G401 (cell line): ENCODE measurements around the gene TNRC18. TPM values are rescaled to one million over a fixed set of nuclear protein-coding genes. Genes with fewer than 3 reads are reported as not detected.

Experiments used
- DNase-seq: peaks from one replicate; pipeline ENCODE4 v3.0.0-alpha.2; 2015; ENCODE audit warnings: low spot score
- in situ Hi-C: cut with HindIII; loops from 2 replicates; pipeline ENCODE4 v1.10.0; 2016; ENCODE audit warnings: low sequenced_read_pairs, mixed read lengths
- total RNA-seq: library from RNA; depleted of rRNA; stranded (reverse); fragments of >200 nt; shearing (Covaris generic); gene quantifications from 2 replicates; pipeline ENCODE4 v1.2.3, GENCODE V29; 2014

TNRC18 gene
- total RNA-seq, 1 experiment from 2014 or later, result 31.5 TPM

DNA sequence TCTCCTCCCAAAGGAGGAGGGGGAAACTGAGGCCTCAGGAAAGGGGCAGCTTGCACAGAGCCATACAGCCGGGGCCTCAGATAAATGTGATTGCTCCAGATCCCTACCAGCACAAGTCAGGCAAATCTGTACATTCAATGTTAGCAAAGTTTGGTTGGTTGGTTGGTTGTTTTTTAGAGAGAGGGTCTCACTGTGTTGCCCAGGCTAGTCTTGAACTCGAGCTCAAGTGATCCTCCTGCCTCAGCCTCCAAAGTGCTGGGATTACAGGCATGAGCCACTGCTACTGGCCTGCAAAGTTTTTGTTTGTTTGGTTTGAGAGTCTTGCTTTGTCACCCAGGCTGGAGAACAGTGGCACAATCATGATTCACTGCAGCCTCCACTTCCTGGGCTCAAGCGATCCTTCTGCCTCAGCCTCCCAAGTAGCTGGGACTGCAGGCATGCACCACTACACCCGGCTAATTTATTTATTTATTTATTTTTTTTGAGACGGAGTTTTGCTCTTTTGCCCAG lies 30.0 kb upstream of the TNRC18 start:
- in situ Hi-C loops, result no loop called here

GRCh38 chr7:5452937-5453540 lies 29.4 kb upstream of the TNRC18 start:
- peak; percentile 48 for DNase-seq
- in situ Hi-C loops, result no loop called here

More for the DNA sequence above, 30.0 kb upstream of the TNRC18 start:
- no peak for DNase-seq

- in situ Hi-C loops, result no loop called here
- DNase-seq, result no peak
These were observed 28.9 kb upstream of the TNRC18 start for GRCh38 chr7:5452470-5452899.

DNA sequence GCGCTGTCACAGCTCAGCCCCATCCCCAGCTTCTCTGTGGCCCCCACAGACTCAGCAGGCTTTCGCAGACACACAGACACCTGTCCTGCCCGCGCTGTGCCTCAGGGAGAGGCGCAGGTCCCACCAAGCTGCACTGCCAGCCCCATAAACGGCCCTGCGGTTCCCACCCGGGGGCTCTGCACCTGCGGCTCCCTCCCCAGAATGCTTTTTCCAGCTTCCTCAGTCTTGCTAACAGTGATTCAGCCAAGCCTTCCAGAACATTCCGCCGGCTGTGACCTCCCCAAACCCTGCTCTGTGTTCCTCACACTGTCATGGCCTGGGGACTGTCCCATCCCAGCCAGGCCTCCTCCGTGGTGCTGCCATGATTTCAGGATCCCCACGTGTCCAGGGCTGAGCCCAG lies 27.8 kb upstream of the TNRC18 start:
- no peak for DNase-seq
- in situ Hi-C loops, result no loop called here

DNA sequence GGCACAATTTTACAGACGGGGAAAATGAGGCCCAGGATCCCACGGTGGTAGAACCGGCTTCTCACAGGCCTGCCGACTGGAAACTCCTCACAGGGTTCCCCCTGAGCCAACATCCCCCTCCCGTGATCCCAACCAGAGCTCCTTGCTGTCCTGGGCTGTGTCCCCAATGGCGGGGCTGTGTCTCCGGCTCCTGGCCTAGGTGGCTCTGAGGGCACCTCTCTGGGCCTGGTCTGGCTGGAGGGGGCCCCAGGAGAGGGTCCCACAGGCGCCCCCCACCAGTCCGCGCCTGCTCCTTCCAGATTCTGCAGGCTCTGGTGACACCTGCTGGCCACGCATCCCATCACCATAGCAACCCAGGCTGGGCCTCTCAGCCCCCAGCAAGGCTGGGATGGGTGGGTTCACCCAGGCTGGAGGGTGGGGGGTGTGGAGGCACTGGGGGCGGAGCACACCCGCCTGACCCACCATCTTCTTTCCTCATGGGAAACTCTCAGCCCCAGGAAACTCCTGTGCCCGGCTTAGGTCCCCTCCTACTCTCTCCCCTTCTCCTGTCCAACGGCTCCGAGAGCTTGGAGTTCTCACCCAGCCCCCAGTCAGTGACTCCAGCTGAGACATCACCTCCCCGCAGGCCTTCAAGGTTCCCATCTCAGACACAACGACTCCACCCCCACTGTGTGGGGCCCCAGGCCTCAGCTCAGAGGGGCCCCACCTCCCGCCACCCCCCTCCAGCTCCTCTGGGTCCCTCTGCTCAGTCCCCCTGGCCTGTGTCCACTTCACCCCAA lies 27.1 kb upstream of the TNRC18 start:
- in situ Hi-C loops, result no loop called here
- DNase-seq, result peak; percentile 56

DNA sequence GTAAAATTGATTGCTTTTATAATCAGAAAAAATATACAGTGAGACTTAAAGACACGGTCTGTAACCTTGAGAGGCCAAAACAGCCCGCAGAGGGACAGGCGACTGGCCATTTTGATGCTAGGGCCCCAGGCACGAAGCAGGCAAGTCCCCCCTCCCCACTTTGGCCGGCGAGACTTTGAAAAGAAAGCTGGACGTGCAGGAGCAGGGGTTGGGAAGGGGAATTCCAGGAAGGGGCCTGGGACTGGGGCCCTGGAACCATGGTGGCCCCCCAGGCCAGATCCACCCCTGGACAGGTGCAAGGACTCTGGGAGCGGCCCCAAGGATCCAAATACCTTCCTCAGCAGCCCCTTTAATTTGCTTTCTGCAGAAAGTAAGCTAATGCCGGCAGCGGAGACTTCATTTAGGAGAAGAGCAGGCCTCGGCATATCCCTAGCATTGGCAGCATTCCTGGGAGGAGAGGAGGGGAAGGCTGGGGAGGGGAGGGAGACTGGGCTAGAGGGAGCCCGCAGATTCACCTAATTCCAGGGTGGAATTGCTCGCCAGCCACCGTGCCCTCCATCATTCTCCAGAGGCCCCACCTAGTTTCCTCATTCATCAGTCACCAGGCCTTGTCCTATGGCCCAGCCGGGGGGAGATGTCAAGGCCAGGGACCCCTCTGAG lies 24.9 kb upstream of the TNRC18 start:
- in situ Hi-C loops, result no loop called here
- no peak for DNase-seq

- DNase-seq, result peak; percentile 83
- in situ Hi-C loops, result no loop called here
These were observed 22.5 kb upstream of the TNRC18 start for GRCh38 chr7:5445981-5446594.

DNA sequence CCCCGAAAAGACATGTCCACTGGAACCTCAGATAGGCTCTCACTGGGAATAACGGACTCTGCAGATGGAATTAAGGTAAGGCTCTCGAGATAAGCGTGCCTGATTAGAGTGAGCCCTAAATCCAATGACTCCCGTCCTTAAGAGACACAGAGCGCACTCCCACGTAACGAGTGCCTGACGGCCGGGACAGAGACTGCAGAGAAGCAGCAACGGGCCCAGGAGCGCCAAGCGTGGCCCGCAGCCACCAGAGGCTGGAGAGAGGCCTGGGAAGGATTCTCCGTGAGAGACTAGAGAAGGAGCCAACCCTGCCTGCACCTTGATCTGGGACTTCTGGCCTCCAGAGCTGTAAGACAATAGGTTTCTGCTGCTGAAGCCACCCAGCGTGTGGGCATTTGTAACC lies 20.0 kb upstream of the TNRC18 start:
- DNase-seq, result no peak
- in situ Hi-C loops, result no loop called here

GRCh38 chr7:5442757-5443305 lies 19.2 kb upstream of the TNRC18 start:
- in situ Hi-C loops, result no loop called here
- no peak for DNase-seq

DNA sequence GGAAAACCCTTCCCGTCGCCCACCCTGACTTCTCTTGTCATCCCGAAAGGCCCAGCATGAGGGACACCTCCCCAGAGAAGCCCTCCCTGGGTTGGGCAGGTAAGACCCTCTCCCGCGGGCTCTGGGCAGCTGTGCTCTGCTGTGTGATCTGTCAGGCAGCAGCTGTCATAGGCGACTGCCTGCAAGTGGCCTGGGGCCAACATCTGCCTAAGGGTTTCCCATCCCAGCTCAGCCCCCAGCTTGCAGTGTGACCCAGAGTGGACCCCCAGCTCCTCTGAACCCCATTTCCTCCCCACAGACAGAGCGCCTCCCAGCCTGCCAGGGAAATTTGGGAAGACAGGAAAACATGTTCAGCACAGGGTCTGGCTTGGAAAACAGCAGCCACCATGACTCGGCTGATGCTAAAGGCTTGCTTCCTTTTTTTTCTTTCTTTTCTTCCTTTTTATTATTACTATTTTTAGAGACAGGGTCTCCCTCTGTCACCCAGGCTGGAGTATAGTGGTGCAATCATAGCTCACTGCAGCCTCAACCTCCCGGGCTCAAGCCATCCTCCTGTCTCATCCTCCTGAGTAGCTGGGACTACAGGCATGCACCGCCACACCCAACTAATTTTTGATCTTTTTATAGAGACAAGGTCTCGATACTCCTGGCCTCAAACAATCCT lies 18.3 kb upstream of the TNRC18 start:
- in situ Hi-C loops, result no loop called here
- DNase-seq, result no peak

GRCh38 chr7:5439572-5440496 lies 16.2 kb upstream of the TNRC18 start:
- in situ Hi-C loops, result no loop called here

GRCh38 chr7:5439209-5439571 lies 15.6 kb upstream of the TNRC18 start:
- in situ Hi-C loops, result no loop called here
- DNase-seq, result no peak

More at GRCh38 chr7:5439572-5440496, 16.2 kb upstream of the TNRC18 start:
- no peak for DNase-seq

DNA sequence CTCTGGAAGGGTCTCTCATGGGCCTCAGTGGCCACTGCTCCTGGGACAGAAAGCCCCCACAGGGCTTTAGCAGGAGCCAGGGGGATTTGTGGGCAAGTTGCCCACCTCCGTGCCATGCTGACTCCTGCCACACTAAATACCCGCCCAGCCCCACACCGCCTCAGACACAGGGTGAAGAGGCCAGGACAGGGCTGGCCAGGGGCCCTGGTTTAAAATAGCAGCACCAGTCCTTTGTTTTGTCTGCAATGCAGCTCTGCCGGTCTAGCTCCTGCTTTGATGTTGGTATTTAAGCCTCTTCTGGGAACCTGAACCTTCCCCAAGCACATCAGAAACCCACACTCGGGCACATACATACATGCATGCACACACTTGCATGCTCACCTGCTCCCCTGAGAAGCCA lies 14.4 kb upstream of the TNRC18 start:
- in situ Hi-C loops, result no loop called here
- DNase-seq, result no peak

DNA sequence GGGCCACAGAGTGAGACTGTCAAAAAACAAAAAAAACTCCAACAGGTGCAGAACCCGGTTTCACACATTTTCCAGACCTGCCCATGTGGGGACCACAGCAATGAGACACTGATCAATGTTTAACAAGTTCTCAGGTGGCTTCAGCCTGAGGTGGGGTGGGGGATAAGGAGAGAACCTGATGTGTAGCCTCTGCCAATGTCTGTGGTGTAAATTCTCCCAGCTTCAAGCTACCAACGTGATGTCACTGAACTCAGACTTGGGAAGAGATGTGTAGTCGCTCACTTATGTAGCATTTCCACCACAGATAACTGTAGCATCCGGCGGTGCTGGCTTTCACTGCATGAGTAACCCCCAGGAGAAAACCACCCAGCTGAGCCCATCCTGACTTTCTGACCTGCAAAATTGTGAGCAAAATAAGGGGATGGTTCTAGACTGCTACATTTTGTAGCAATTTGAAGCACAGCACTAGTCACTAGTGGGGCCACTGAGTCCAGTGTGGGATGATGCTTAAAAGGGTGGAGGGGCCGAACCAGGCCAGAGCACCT lies 13.8 kb upstream of the TNRC18 start:
- in situ Hi-C loops, result no loop called here
- DNase-seq, result no peak

DNA sequence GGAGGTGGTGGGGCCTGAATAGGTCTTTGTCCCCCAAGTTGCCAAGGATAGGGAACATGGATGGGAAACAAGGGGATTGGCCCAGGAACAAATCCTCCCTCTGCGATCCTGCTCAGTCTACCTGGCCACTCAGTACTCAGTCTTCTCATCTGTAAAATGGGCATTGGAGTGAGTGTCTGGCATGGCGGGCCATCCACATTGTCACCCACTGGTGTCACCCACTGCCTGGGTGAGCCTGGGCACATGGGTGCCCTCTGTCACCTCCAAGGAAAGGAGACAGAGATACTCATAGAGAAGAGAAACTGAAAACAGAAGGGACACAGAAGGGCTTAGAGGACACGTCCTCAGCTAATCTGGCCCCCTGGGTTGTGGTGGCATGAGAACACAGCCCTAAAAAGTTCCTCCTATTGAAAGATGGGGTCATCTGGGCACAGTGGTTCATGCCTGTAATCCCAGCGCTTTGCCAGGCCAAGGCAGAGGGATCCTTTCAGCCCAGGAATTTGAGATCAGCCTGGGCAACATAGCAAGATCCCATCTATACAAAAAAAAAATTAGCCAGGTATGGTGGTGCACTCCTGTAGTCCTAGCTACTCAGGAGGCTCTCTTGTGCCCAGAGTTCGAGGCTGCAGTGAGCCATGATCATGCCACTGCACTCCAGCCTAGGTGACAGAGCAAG lies 12.5 kb upstream of the TNRC18 start:
- DNase-seq, result no peak
- in situ Hi-C loops, result no loop called here

DNA sequence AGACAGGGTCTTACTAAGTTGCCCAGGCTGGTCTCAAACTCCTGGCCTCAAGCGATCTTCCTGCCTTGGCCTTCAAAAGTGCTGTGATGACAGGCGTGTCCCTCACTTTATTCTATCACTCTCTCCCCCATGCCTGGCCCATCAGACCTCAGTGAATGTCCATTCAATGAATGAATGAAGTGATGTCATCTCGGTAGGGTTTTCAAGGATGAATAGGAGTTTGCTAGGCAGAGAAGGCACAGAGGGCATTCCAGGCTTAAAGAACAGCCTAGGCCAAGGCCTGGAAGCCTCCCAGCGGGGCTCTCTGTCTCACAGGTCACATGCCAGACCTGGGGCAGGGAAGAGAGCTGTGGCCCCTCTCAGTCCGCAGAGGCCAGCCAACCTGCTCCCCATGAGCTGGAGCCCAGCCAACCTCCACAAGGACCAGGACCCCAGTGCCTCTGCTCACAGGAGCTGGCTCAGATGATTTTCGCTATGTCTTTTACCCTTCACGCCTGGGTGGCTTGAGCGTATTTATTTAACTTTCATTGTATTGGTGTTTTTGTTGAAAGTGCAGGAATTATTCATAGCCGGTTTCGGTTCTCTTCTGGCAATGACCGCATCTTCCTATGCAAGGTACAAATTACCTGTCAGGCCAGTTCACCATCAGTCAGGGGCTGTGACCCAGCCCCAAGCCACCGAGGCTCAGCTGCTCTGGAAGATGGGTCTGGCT lies 11.8 kb upstream of the TNRC18 start:
- in situ Hi-C loops, result no loop called here
- no peak for DNase-seq

GRCh38 chr7:5433181-5433580 lies 9.5 kb upstream of the TNRC18 start:
- no peak for DNase-seq
- in situ Hi-C loops, result no loop called here
